ENCODE data around the gene HPD.
A peak's percentile ranks its signal among the peaks of the same experiment; 100 is the strongest.

Gene HPD

GRCh38 chr12:121828306-121828705 is 30.4 kb downstream of the HPD start:
- TF ChIP-seq CTCF (IDR thresholded peaks at IDR 0.05; ENCODE audit: low read depth, low read length), result no peak
- peaks cover 63% of the 10 kb centered on the region for H3K36me3 ChIP-seq
- no peak overlapping the region for H3K27ac ChIP-seq
- DNase-seq, result no peak
- H3K4me3 ChIP-seq (ENCODE audit: low read depth, low read length), result no peak overlapping the region
- no peaks in the 10 kb centered on the region for H3K9me3 ChIP-seq (ENCODE audit: severe bottlenecking)
- H3K27me3 ChIP-seq (ENCODE audit: insufficient read depth, low read depth, severe bottlenecking), result no peaks in the 10 kb centered on the region

GRCh38 chr12:121827351-121828099 is 31.1 kb downstream of the HPD start:
- peak; percentile 26; the same call in 1 of the 2 replicates for TF ChIP-seq CTCF (IDR thresholded peaks at IDR 0.05; ENCODE audit: low read depth, low read length)
- Histone ChIP-seq H3K27me3 (ENCODE audit: insufficient read depth, low read depth, severe bottlenecking) (no peaks in the 10 kb centered on the region), H3K4me3 (ENCODE audit: low read depth, low read length) (no peak overlapping the region), H3K27ac (no peak overlapping the region), H3K36me3 (peaks cover 65% of the 10 kb centered on the region), H3K9me3 (ENCODE audit: severe bottlenecking) (no peaks in the 10 kb centered on the region)
- DNase-seq, result no peak

GRCh38 chr12:121826318-121827150 is 32.1 kb downstream of the HPD start:
- Histone ChIP-seq H3K4me3 (ENCODE audit: low read depth, low read length) (no peak overlapping the region), H3K27ac (no peak overlapping the region), H3K36me3 (peaks cover 71% of the 10 kb centered on the region), H3K27me3 (ENCODE audit: insufficient read depth, low read depth, severe bottlenecking) (no peaks in the 10 kb centered on the region), H3K9me3 (ENCODE audit: severe bottlenecking) (no peaks in the 10 kb centered on the region)
- no peak for TF ChIP-seq CTCF (IDR thresholded peaks at IDR 0.05; ENCODE audit: low read depth, low read length)
- no peak for DNase-seq

GRCh38 chr12:121825041-121825523 is 33.6 kb downstream of the HPD start:
- no peak for TF ChIP-seq CTCF (IDR thresholded peaks at IDR 0.05; ENCODE audit: low read depth, low read length)
- Histone ChIP-seq H3K36me3 (peaks cover 73% of the 10 kb centered on the region), H3K9me3 (ENCODE audit: severe bottlenecking) (no peaks in the 10 kb centered on the region)

GRCh38 chr12:121823727-121824115 is 34.9 kb downstream of the HPD start:
- Histone ChIP-seq H3K36me3 (peaks cover 74% of the 10 kb centered on the region), H3K4me3 (ENCODE audit: low read depth, low read length) (no peak overlapping the region), H3K27me3 (ENCODE audit: insufficient read depth, low read depth, severe bottlenecking) (no peaks in the 10 kb centered on the region), H3K27ac (no peak overlapping the region), H3K9me3 (ENCODE audit: severe bottlenecking) (no peaks in the 10 kb centered on the region)
- no peak for DNase-seq
- no peak for TF ChIP-seq CTCF (IDR thresholded peaks at IDR 0.05; ENCODE audit: low read depth, low read length)

More at GRCh38 chr12:121825041-121825523, 33.6 kb downstream of the HPD start:
- Histone ChIP-seq H3K27me3 (ENCODE audit: insufficient read depth, low read depth, severe bottlenecking) (no peaks in the 10 kb centered on the region), H3K27ac (no peak overlapping the region), H3K4me3 (ENCODE audit: low read depth, low read length) (no peak overlapping the region)
- DNase-seq, result no peak

Measured in WERI-Rb-1 (cell line).